ENCODE data around the gene AGT. TPM values are rescaled to one million over a fixed set of nuclear protein-coding genes. Genes with fewer than 3 reads are reported as not detected.
"Not testable (repeated sequence)": the region's sequence is repeated elsewhere in the genome, so short reads cannot be mapped to it uniquely, and the experiment has no call there.

Gene AGT
- total and polyA plus RNA-seq, 2 experiments from 2014 or later: 0.11 TPM; not detected in 1

GRCh38 chr1:230658691-230659090 is 55.2 kb downstream of the AGT start:
- no peak overlapping the region for H3K4me2 ChIP-seq
- peaks cover 27% of the 10 kb centered on the region for H3K36me3 ChIP-seq (ENCODE audit: insufficient read depth)
- Mint-ChIP-seq H3K4me1 (peaks cover 18% of the 10 kb centered on the region), H3K27ac (no peak overlapping the region), H3K9me3 (peaks cover 4% of the 10 kb centered on the region; the same call in 1 of the 3 replicates), H3K4me3 (no peak overlapping the region), H3K36me3 (ENCODE audit: low read depth) (peaks cover 17% of the 10 kb centered on the region; the same call in 2 of the 3 replicates), H3K27me3 (ENCODE audit: insufficient read depth, low read depth, poor library complexity) (no peaks in the 10 kb centered on the region)
- peaks cover 11% of the 10 kb centered on the region; the same call in 1 of the 2 replicates for H3K4me1 ChIP-seq (ENCODE audit: insufficient read depth)
- TF ChIP-seq, protein P1, sequence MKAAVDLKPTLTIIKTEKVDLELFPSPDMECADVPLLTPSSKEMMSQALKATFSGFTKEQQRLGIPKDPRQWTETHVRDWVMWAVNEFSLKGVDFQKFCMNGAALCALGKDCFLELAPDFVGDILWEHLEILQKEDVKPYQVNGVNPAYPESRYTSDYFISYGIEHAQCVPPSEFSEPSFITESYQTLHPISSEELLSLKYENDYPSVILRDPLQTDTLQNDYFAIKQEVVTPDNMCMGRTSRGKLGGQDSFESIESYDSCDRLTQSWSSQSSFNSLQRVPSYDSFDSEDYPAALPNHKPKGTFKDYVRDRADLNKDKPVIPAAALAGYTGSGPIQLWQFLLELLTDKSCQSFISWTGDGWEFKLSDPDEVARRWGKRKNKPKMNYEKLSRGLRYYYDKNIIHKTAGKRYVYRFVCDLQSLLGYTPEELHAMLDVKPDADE (IDR thresholded peaks at IDR 0.05): no peak
- no peak for TF ChIP-seq JUNB (IDR thresholded peaks at IDR 0.05; ENCODE audit: unreplicated experiment)
- H3K9me2 ChIP-seq (ENCODE audit: insufficient read depth): no peaks in the 10 kb centered on the region
- H3K27ac ChIP-seq (ENCODE audit: low read depth): no peak overlapping the region
- H4K20me1 ChIP-seq (replicated peaks; ENCODE audit: insufficient read depth): peaks cover 36% of the 10 kb centered on the region
- peaks cover 53% of the 10 kb centered on the region for H3K79me2 ChIP-seq (replicated peaks; ENCODE audit: insufficient read depth)
- ATAC-seq (no peak), DNase-seq (ENCODE audit: low spot score) (no peak)
- H3K27me3 ChIP-seq (ENCODE audit: insufficient read depth): no peaks in the 10 kb centered on the region
- no peak overlapping the region for H3K4me3 ChIP-seq
- no peaks in the 10 kb centered on the region for H3F3A ChIP-seq (replicated peaks; ENCODE audit: low read depth)
- H2AFZ ChIP-seq: no peak overlapping the region

GRCh38 chr1:230658103-230658502 is 55.8 kb downstream of the AGT start:
- H3K27ac ChIP-seq (ENCODE audit: low read depth); ATAC-seq; H3K4me3 ChIP-seq; H3F3A ChIP-seq (replicated peaks; ENCODE audit: low read depth); H3K4me2 ChIP-seq; H3K9me3 Mint-ChIP-seq; H2AFZ ChIP-seq; H3K4me3 Mint-ChIP-seq; H3K27me3 ChIP-seq (ENCODE audit: insufficient read depth); DNase-seq (ENCODE audit: low spot score); H3K9me2 ChIP-seq (ENCODE audit: insufficient read depth); H3K27me3 Mint-ChIP-seq (ENCODE audit: insufficient read depth, low read depth, poor library complexity); H3K27ac Mint-ChIP-seq: not testable (repeated sequence)
- peaks cover 33% of the 10 kb centered on the region for H4K20me1 ChIP-seq (replicated peaks; ENCODE audit: insufficient read depth)
- peaks cover 27% of the 10 kb centered on the region for H3K36me3 ChIP-seq (ENCODE audit: insufficient read depth)
- H3K79me2 ChIP-seq (replicated peaks; ENCODE audit: insufficient read depth): peaks cover 59% of the 10 kb centered on the region
- Mint-ChIP-seq H3K4me1 (peaks cover 18% of the 10 kb centered on the region), H3K36me3 (ENCODE audit: low read depth) (peaks cover 18% of the 10 kb centered on the region; the same call in 2 of the 3 replicates)
- H3K4me1 ChIP-seq (ENCODE audit: insufficient read depth): peaks cover 11% of the 10 kb centered on the region; the same call in 1 of the 2 replicates

DNA sequence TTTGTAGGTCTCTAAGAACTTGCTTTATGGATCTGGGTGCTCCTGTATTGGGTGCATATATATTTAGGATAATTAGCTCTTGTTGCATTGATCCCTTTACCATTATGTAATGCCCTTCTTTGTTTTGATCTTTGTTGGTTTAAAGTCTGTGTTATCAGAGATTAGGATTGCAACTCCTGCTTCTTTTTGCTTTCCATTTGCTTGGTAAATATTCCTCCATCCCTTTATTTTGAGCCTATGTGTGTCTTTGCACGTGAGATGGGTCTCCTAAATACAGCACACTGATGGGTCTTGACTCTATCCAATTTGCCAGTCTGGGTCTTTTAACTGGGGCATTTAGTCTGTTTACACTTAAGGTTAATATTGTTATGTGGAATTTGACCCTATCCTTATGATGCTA is 57.2 kb downstream of the AGT start:
- not testable (repeated sequence) for H3K27me3 Mint-ChIP-seq (ENCODE audit: insufficient read depth, low read depth, poor library complexity); H2AFZ ChIP-seq; H3K27me3 ChIP-seq (ENCODE audit: insufficient read depth); H3K4me3 ChIP-seq; H3K27ac Mint-ChIP-seq; DNase-seq (ENCODE audit: low spot score); H3K4me3 Mint-ChIP-seq; H3K9me2 ChIP-seq (ENCODE audit: insufficient read depth); H3F3A ChIP-seq (replicated peaks; ENCODE audit: low read depth); H3K4me2 ChIP-seq; ATAC-seq; H3K27ac ChIP-seq (ENCODE audit: low read depth)
- Mint-ChIP-seq H3K4me1 (peaks cover 15% of the 10 kb centered on the region), H3K9me3 (peaks cover 12% of the 10 kb centered on the region; the same call in 2 of the 3 replicates), H3K36me3 (ENCODE audit: low read depth) (peaks cover 23% of the 10 kb centered on the region; the same call in 2 of the 3 replicates)
- Histone ChIP-seq H4K20me1 (replicated peaks; ENCODE audit: insufficient read depth) (peaks cover 33% of the 10 kb centered on the region), H3K4me1 (ENCODE audit: insufficient read depth) (peaks cover 11% of the 10 kb centered on the region; the same call in 1 of the 2 replicates), H3K36me3 (ENCODE audit: insufficient read depth) (peaks cover 19% of the 10 kb centered on the region), H3K79me2 (replicated peaks; ENCODE audit: insufficient read depth) (peaks cover 73% of the 10 kb centered on the region)

Other genes with a start within 250 kb of the AGT start
- gene COG2, start 71.6 kb downstream of the AGT start, total RNA-seq (2014; rRNA removed; shearing (Covaris generic)): 38.5 and 53.9 TPM in 2 replicates
- 29.2 and 35.8 TPM in 2 replicates for gene COG2, start 71.6 kb downstream of the AGT start, polyA plus RNA-seq (2016; fragmentation: Nextera tagmentation; extraction: Ambion mirVana)
- 0.07 TPM in 1 of 2 replicates, not detected in the other for gene CAPN9, start 33.3 kb upstream of the AGT start, total RNA-seq (2014; rRNA removed; shearing (Covaris generic))
- gene CAPN9, start 33.3 kb upstream of the AGT start, polyA plus RNA-seq (2016; fragmentation: Nextera tagmentation; extraction: Ambion mirVana): 0.33 TPM in 1 of 2 replicates, not detected in the other
- 46.5 and 46.6 TPM in 2 replicates for gene C1orf198, start 154.4 kb upstream of the AGT start, total RNA-seq (2014; rRNA removed; shearing (Covaris generic))
- gene C1orf198, start 154.4 kb upstream of the AGT start, polyA plus RNA-seq (2016; fragmentation: Nextera tagmentation; extraction: Ambion mirVana): 14.9 and 15.2 TPM in 2 replicates